GM12891 (cell line): ENCODE data around the gene PDIA5. TPM values are rescaled to one million over a fixed set of nuclear protein-coding genes. Genes with fewer than 3 reads are reported as not detected.

ENCODE experiments used
- DNase-seq: peaks from one replicate; pipeline ENCODE4 v3.0.0; 2011; ENCODE audit warnings: low spot score; ENCODE audit not compliant: insufficient read length
- FAIRE-seq: peaks from 2 replicates; lab custom pipeline; 2011; peaks lifted over from hg19 to GRCh38; lab: Jason Lieb, UNC
- PAX5 ChIP-seq: IDR thresholded peaks from 2 replicates; pipeline ENCODE4 v1.6.1; 2011; ENCODE audit warnings: low read length, moderate library complexity, mild to moderate bottlenecking; ENCODE audit not compliant: insufficient read depth, severe bottlenecking
- POLR2A ChIP-seq: IDR thresholded peaks from 2 replicates; pipeline ENCODE4 v1.6.1; 2011; ENCODE audit warnings: low read depth, low read length, control low read depth
- POLR2AphosphoS5 ChIP-seq: IDR thresholded peaks from 2 replicates; pipeline ENCODE4 v1.6.1; 2011; ENCODE audit warnings: low read depth, low read length, control low read depth
- POU2F2 ChIP-seq: IDR thresholded peaks from 2 replicates; pipeline ENCODE4 v1.6.1; 2011; ENCODE audit warnings: low read depth, mild to moderate bottlenecking, control low read depth, low read length, moderate library complexity
- SPI1 ChIP-seq: IDR thresholded peaks from 2 replicates; pipeline ENCODE4 v1.6.1; 2011; ENCODE audit warnings: low read depth, low read length, control low read depth
- TAF1 ChIP-seq: IDR thresholded peaks from 2 replicates; pipeline ENCODE4 v1.6.1; 2011; ENCODE audit warnings: low read depth, low read length, control low read depth
- polyA plus RNA-seq: library from polyadenylated mRNA; unstranded; fragments of >200 nt; gene quantifications from one replicate; pipeline ENCODE4 v1.2.1, GENCODE V29; 2012; ENCODE audit warnings: low read depth, missing spikeins, inconsistent platforms; ENCODE audit not compliant: missing spikeins

The PDIA5 gene
- polyA plus RNA-seq = 13.9 TPM

GRCh38 chr3:123066896-123067688, at the start of gene PDIA5:
PDIA5 (plus strand) TSS chr3:123067025; CDS start chr3:123067165, 140 bp downstream.
- no peak for TF ChIP-seq POLR2AphosphoS5
- no peak for TF ChIP-seq POU2F2
- no peak; the same call in 1 of the 2 replicates for TF ChIP-seq POLR2A
- no peak for TF ChIP-seq PAX5
- TF ChIP-seq SPI1 = peak; percentile 32; the same call in 1 of the 2 replicates
- peak; percentile 84 for DNase-seq
- FAIRE-seq = peak; percentile 92

GRCh38 chr3:123018683-123019082, 48.1 kb upstream of the PDIA5 start:
- DNase-seq (no peak), FAIRE-seq (no peak)
- TF ChIP-seq POLR2A (no peak), POLR2AphosphoS5 (no peak), PAX5 (no peak), POU2F2 (no peak), TAF1 (no peak), SPI1 (no peak)

- no peak for DNase-seq
- no peak for FAIRE-seq
Observed at GRCh38 chr3:123019161-123019560, 47.7 kb upstream of the PDIA5 start.

GRCh38 chr3:123019591-123019990, 47.2 kb upstream of the PDIA5 start:
- DNase-seq = no peak
- FAIRE-seq = no peak
- TF ChIP-seq POLR2A = no peak
- TF ChIP-seq POLR2AphosphoS5 = no peak
- no peak for TF ChIP-seq SPI1
- TF ChIP-seq PAX5 = no peak
- TF ChIP-seq TAF1 = no peak

More at GRCh38 chr3:123019161-123019560, 47.7 kb upstream of the PDIA5 start:
- TF ChIP-seq POLR2AphosphoS5 (no peak), PAX5 (no peak), POU2F2 (no peak), POLR2A (no peak), SPI1 (no peak), TAF1 (no peak)

GRCh38 chr3:123020709-123021108, 46.1 kb upstream of the PDIA5 start:
- no peak for FAIRE-seq
- DNase-seq = no peak
- TF ChIP-seq PAX5 (no peak), POLR2A (no peak), POU2F2 (no peak), SPI1 (no peak), POLR2AphosphoS5 (no peak), TAF1 (no peak)

- DNase-seq = no peak
- TF ChIP-seq POLR2A (no peak), PAX5 (no peak), TAF1 (no peak)
- FAIRE-seq = no peak
Observed at GRCh38 chr3:123021388-123021787, 45.4 kb upstream of the PDIA5 start.

GRCh38 chr3:123021996-123022510, 44.8 kb upstream of the PDIA5 start:
- FAIRE-seq (no peak), DNase-seq (no peak)
- TF ChIP-seq SPI1 (no peak), POU2F2 (no peak)

- FAIRE-seq (no peak), DNase-seq (no peak)
- no peak for TF ChIP-seq SPI1
- TF ChIP-seq POU2F2 = no peak
- no peak for TF ChIP-seq TAF1
- no peak for TF ChIP-seq POLR2AphosphoS5
- no peak for TF ChIP-seq POLR2A
- no peak for TF ChIP-seq PAX5
Observed at GRCh38 chr3:123024056-123024455, 42.8 kb upstream of the PDIA5 start.

- FAIRE-seq = no peak
- no peak for DNase-seq
- no peak for TF ChIP-seq POU2F2
- no peak for TF ChIP-seq POLR2A
- no peak for TF ChIP-seq POLR2AphosphoS5
- TF ChIP-seq TAF1 = no peak
- TF ChIP-seq PAX5 = no peak
- TF ChIP-seq SPI1 = no peak
Observed at GRCh38 chr3:123025642-123026521, 40.9 kb upstream of the PDIA5 start.

- TF ChIP-seq POU2F2 (no peak), TAF1 (no peak), PAX5 (no peak), POLR2A (no peak), POLR2AphosphoS5 (no peak), SPI1 (no peak)
- FAIRE-seq (peak; percentile 52), DNase-seq (peak; percentile 46)
Observed at GRCh38 chr3:123026565-123027291, 40.1 kb upstream of the PDIA5 start.
